ENCODE measurements around the gene UNK. TPM values are rescaled to one million over a fixed set of nuclear protein-coding genes. Genes with fewer than 3 reads are reported as not detected.

UNK gene
- total and polyA plus RNA-seq, 2 donors (not counting 1 experiment from before 2014, with no cell fraction given) = 35.5 to 70.3 TPM

- ATAC-seq (ENCODE audit: low read depth) (no peak), DNase-seq (no peak)
- intact Hi-C loops (cut with micrococcal nuclease) = no loop called here
- Histone ChIP-seq H3K79me2 (ENCODE audit: control insufficient read depth, insufficient read depth, low read length) (peaks cover 10% of the 10 kb centered on the region), H3K4me2 (replicated peaks; ENCODE audit: low read depth, low read length, poor library complexity, severe bottlenecking) (no peak overlapping the region), H3K27ac (ENCODE audit: low read length in 2 of 2) (no peak overlapping the region), H3K4me1 (ENCODE audit: control insufficient read depth in 2 of 2, insufficient read depth in 2 of 2, low read length in 2 of 2) (peaks cover 0 to 12% of the 10 kb centered on the region in 2 donors), H3K4me3 (ENCODE audit: control extremely low read depth in 1 of 5, extremely low read depth in 1 of 5, insufficient read depth in 1 of 5, low read depth in 2 of 5, low read length in 4 of 5) (no peak overlapping the region), H2AFZ (ENCODE audit: insufficient read depth, low read depth, low read length, poor library complexity, severe bottlenecking) (no peak overlapping the region), H4K20me1 (ENCODE audit: control insufficient read depth, insufficient read depth, low read length, poor library complexity, severe bottlenecking) (peaks cover 14% of the 10 kb centered on the region), H3K27me3 (replicated peaks in 1 of 4; ENCODE audit: control extremely low read depth in 1 of 4, control insufficient read depth in 3 of 4, insufficient read depth in 4 of 4, low read length in 3 of 4) (no peaks in the 10 kb centered on the region), H3K36me3 (replicated peaks in 1 of 2; ENCODE audit: control extremely low read depth in 1 of 2, control insufficient read depth in 1 of 2, extremely low read depth in 1 of 2, insufficient read depth in 2 of 2, low read length in 1 of 2) (peaks cover 0 to 62% of the 10 kb centered on the region in 2 experiments), H3K9ac (ENCODE audit: low read length) (no peak overlapping the region), H3K9me3 (ENCODE audit: control extremely low read depth in 1 of 3, control insufficient read depth in 2 of 3, insufficient read depth in 1 of 3, low read length in 2 of 3) (no peaks in the 10 kb centered on the region)
- H3K27ac Mint-ChIP-seq = no peak overlapping the region
- WGBS (ENCODE audit: insufficient coverage) = 96% methylated on average over 27 of the region's 27 CpGs
- H3K4me1 Mint-ChIP-seq = peaks cover 11% of the 10 kb centered on the region
- H3K4me3 Mint-ChIP-seq = no peak overlapping the region
- ChIA-PET CTCF (interaction anchor here (4.5 kb wide), 1 partner anchor 17 kb away, joined by 12 read pairs; no protein-coding TSS in a partner anchor), POLR2A (no interaction called here)
- TF ChIP-seq CTCF (IDR thresholded peaks at IDR 0.05) = no peak
- TF ChIP-seq EZH2 (IDR thresholded peaks at IDR 0.05; ENCODE audit: borderline replicate concordance, insufficient read depth, low read depth, low read length, poor library complexity, severe bottlenecking) = no peak
- no peaks in the 10 kb centered on the region for H3K9me3 Mint-ChIP-seq (ENCODE audit: insufficient read depth)
- H3K27me3 Mint-ChIP-seq = no peaks in the 10 kb centered on the region
Measured at GRCh38 chr17:75812096-75813013, 27.7 kb downstream of the UNK start.

Measured in B cell (primary cell).